ENCODE measurements around the gene AGT.

DNA sequence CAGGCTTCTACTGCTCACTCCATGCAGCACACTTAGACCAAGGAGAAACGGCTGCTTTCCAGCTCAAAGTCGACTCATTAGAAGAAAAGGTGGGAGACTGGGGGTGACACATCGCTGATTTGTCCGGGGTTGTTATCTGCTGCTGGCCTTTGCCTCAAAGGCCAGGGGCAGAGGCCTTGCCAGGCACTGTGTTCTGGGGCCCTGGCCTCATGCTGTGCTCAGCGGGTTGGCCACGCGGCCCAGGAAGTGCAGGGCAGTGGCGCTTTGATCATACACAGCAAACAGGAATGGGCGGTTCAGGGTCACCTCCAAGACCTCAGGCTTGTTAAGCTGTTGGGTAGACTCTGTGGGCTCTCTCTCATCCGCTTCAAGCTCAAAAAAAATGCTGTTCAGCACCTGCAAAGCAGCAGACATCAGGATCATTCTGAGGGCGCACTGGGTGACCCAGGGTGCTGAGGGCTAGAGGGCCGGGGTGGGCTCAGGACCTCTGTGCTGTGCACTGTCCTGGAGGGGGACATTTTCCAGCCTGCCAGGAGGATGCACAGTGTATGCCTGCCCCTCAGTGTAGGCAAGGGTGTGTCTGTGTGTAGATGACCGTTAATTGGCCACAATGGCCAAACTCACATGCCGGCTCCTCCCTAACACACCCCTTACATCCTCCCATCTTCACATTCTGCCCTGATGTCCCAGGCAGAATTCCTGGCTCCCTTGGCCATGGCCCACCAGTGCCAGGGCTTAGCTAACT, 10.8 kb downstream of the AGT start:
- TF ChIP-seq, protein P1, sequence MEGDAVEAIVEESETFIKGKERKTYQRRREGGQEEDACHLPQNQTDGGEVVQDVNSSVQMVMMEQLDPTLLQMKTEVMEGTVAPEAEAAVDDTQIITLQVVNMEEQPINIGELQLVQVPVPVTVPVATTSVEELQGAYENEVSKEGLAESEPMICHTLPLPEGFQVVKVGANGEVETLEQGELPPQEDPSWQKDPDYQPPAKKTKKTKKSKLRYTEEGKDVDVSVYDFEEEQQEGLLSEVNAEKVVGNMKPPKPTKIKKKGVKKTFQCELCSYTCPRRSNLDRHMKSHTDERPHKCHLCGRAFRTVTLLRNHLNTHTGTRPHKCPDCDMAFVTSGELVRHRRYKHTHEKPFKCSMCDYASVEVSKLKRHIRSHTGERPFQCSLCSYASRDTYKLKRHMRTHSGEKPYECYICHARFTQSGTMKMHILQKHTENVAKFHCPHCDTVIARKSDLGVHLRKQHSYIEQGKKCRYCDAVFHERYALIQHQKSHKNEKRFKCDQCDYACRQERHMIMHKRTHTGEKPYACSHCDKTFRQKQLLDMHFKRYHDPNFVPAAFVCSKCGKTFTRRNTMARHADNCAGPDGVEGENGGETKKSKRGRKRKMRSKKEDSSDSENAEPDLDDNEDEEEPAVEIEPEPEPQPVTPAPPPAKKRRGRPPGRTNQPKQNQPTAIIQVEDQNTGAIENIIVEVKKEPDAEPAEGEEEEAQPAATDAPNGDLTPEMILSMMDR (IDR thresholded peaks at IDR 0.05; ENCODE audit: low read length): no peak
- TF ChIP-seq EZH2 (IDR thresholded peaks at IDR 0.05; ENCODE audit: borderline replicate concordance, low read length): no peak
